NCI-H82 treated with DMSO at 0.1 percent for 48 hours (cell line): Measurements from ENCODE around the gene KRT25.
A peak's percentile ranks its signal among the peaks of the same experiment; 100 is the strongest.

Experiments used
- DNase-seq: peaks from one replicate; lab custom pipeline; 2025; ENCODE audit not compliant: unreplicated experiment; lab: John Stamatoyannopoulos, UW

KRT25 gene

GRCh38 chr17:40755231-40755630, at the start of gene KRT25:
Gene KRT25 (minus strand): TSS chr17:40755331. CDS start chr17:40755271, 60 bp downstream.
- no peak for DNase-seq

- DNase-seq, result peak; percentile 21
These were observed 48.5 kb upstream of the KRT25 start for GRCh38 chr17:40803617-40804082.

GRCh38 chr17:40801157-40801556, 46.0 kb upstream of the KRT25 start:
- no peak for DNase-seq

GRCh38 chr17:40800381-40800780, 45.2 kb upstream of the KRT25 start:
- no peak for DNase-seq

- DNase-seq, result no peak
These were observed 44.7 kb upstream of the KRT25 start, which contains the start of gene KRT28 for GRCh38 chr17:40799859-40800258. Gene KRT28 (minus strand): TSS chr17:40799959. CDS start chr17:40799893, 66 bp downstream.

- DNase-seq, result no peak
These were observed 41.7 kb upstream of the KRT25 start for GRCh38 chr17:40796846-40797245.

GRCh38 chr17:40795019-40795667, 40.0 kb upstream of the KRT25 start:
- DNase-seq, result no peak

GRCh38 chr17:40794466-40794865, 39.3 kb upstream of the KRT25 start:
- DNase-seq, result no peak

- DNase-seq, result no peak
These were observed 38.7 kb upstream of the KRT25 start for GRCh38 chr17:40793832-40794231.

GRCh38 chr17:40791787-40792436, 36.8 kb upstream of the KRT25 start:
- DNase-seq, result no peak

- DNase-seq, result no peak
These were observed 36.0 kb upstream of the KRT25 start for GRCh38 chr17:40791111-40791510.

- DNase-seq, result no peak
These were observed 27.3 kb upstream of the KRT25 start, which contains the start of gene KRT27 for GRCh38 chr17:40782450-40782849. Gene KRT27 (minus strand): TSS chr17:40782550. CDS start chr17:40782493, 57 bp downstream.

GRCh38 chr17:40779181-40779909, 24.2 kb upstream of the KRT25 start:
- DNase-seq, result no peak

- no peak for DNase-seq
These were observed 23.3 kb upstream of the KRT25 start for GRCh38 chr17:40778461-40778860.

- no peak for DNase-seq
These were observed 22.8 kb upstream of the KRT25 start for GRCh38 chr17:40777971-40778370.

GRCh38 chr17:40777459-40777858, 22.3 kb upstream of the KRT25 start:
- DNase-seq, result no peak

- DNase-seq, result no peak
These were observed 20.8 kb upstream of the KRT25 start for GRCh38 chr17:40775945-40776344.

- DNase-seq, result no peak
These were observed 17.0 kb upstream of the KRT25 start, which contains the start of gene KRT26 for GRCh38 chr17:40772101-40772500. Gene KRT26 (minus strand): TSS chr17:40772201. CDS start chr17:40772113, 88 bp downstream.

- no peak for DNase-seq
These were observed 10.5 kb upstream of the KRT25 start for GRCh38 chr17:40765657-40766056.

- DNase-seq, result no peak
These were observed 8.6 kb upstream of the KRT25 start for GRCh38 chr17:40763752-40764151.

- DNase-seq, result no peak
These were observed 5.2 kb upstream of the KRT25 start for GRCh38 chr17:40760105-40761016.
